HepG2 (cell line): ENCODE results near the gene KIAA0930. TPM values are rescaled to one million over a fixed set of nuclear protein-coding genes. Genes with fewer than 3 reads are reported as not detected.

Experiments used
- ATAC-seq: fragments of 200-7000 bp; cut with Tn5 transposase; 3 replicates; pipeline ENCODE4 v1.9.1; 2020; ENCODE audit warnings: mild to moderate bottlenecking, moderate library complexity
- BruUV-seq: library from RNA; stranded (reverse); fragments of 400-500 nt; replicated peaks from 2 replicates; lab custom pipeline; 2021; lab: Mats Ljungman, UMichigan
- CTCF ChIA-PET: fragments of 300-600 bp; formaldehyde crosslinking; extraction: SDS; loops from one replicate; lab custom pipeline; 2021; ENCODE audit warnings: low total read pairs, inconsistent platforms, low intra/inter-chr PET ratio; lab: Yijun Ruan, JAX
- POLR2A ChIA-PET: fragments of 350-600 bp; sonication (Branson Sonifier 250); formaldehyde crosslinking; loops from one replicate; lab custom pipeline; 2020; ENCODE audit warnings: antibody characterized with exemption, inconsistent platforms; lab: Yijun Ruan, JAX
- DNase-seq: peaks from one replicate; pipeline ENCODE4 v3.0.0-alpha.2; 2015; ENCODE audit warnings: low spot score
- FAIRE-seq: peaks from 3 replicates; lab custom pipeline; 2011; peaks lifted over from hg19 to GRCh38; lab: Jason Lieb, UNC
- H2AFZ ChIP-seq: one replicate; pipeline ENCODE4 v1.6.1; 2011; ENCODE audit warnings: low read length, inconsistent platforms
- H3K27ac ChIP-seq: fragments of 300-600 bp; 3 replicates; pipeline ENCODE4 v1.8.0; 2011; ENCODE audit warnings: mixed run types, mild to moderate bottlenecking, mixed read lengths, low read length, inconsistent platforms; ENCODE audit not compliant: insufficient read depth; ENCODE audit errors: extremely low read length
- H3K27me3 ChIP-seq, 2 experiments: fragments of 200-600 bp in 1 of 2; 2 replicates in 1 of 2; 3 replicates in 1 of 2; pipeline versions ENCODE4 v1.6.0 to v1.8.0; 2011; ENCODE audit warnings: low read length in 2 of 2, mild to moderate bottlenecking in 2 of 2, moderate library complexity in 2 of 2, inconsistent platforms in 1 of 2; ENCODE audit not compliant: insufficient read depth in 2 of 2, control insufficient read depth in 1 of 2
- H3K36me3 ChIP-seq, 2 experiments: fragments of 200-600 bp in 1 of 2; replicated peaks in 1 of 2; 2 replicates in 1 of 2; 3 replicates in 1 of 2; pipeline versions ENCODE4 v1.5.1 to v1.8.0; 2011; ENCODE audit warnings: low read length in 2 of 2, inconsistent platforms in 1 of 2; ENCODE audit not compliant: insufficient read depth in 2 of 2, control insufficient read depth in 1 of 2
- H3K4me1 ChIP-seq: 2 replicates; pipeline ENCODE4 v1.5.1; 2012; ENCODE audit warnings: low read length, inconsistent platforms; ENCODE audit not compliant: insufficient read depth
- H3K4me2 ChIP-seq: 2 replicates; pipeline ENCODE4 v1.6.0; 2011; ENCODE audit warnings: low read depth, low read length, inconsistent platforms
- H3K4me3 ChIP-seq, 3 experiments: fragments of 200-600 bp in 1 of 3; sonication (generic), shearing (Covaris generic) in 1 of 3; replicated peaks in 1 of 3; 2 replicates each; pipeline ENCODE4 v1.5.1; 2011 to 2016; ENCODE audit warnings: low read length in 3 of 3, inconsistent platforms in 2 of 3, low read depth in 2 of 3, mild to moderate bottlenecking in 2 of 3, control low read depth in 1 of 3, mixed read lengths in 1 of 3; ENCODE audit not compliant: insufficient read depth in 1 of 3
- H3K79me2 ChIP-seq: one replicate; pipeline ENCODE4 v1.6.1; 2011; ENCODE audit warnings: low read length, inconsistent platforms; ENCODE audit not compliant: insufficient read depth
- H3K9ac ChIP-seq: 2 replicates; pipeline ENCODE4 v1.6.0; 2011; ENCODE audit warnings: mild to moderate bottlenecking, low read depth, low read length, inconsistent platforms; ENCODE audit not compliant: insufficient read depth
- H3K9me3 ChIP-seq: 2 replicates; pipeline ENCODE4 v1.5.1; 2012; ENCODE audit warnings: mild to moderate bottlenecking, low read length
- H4K20me1 ChIP-seq: 2 replicates; pipeline ENCODE4 v1.6.0; 2011; ENCODE audit warnings: inconsistent platforms, mild to moderate bottlenecking, low read length, moderate library complexity; ENCODE audit not compliant: insufficient read depth
- ATF7 ChIP-seq, 2 experiments: fragments of 450-650 bp in 1 of 2; sonication (generic) in 1 of 2; formaldehyde crosslinking in 1 of 2; IDR thresholded peaks; 2 replicates each; pipeline versions ENCODE4 v1.4.0 to v1.6.1; 2016 to 2020; ENCODE audit warnings: antibody characterized with exemption in 1 of 2, mild to moderate bottlenecking in 1 of 2, missing genetic modification reagents in 1 of 2
- GABPA ChIP-seq, 2 experiments: IDR thresholded peaks; 2 replicates each; pipeline ENCODE4 v1.6.1; 2011 to 2016; ENCODE audit warnings: low read depth in 2 of 2, low read length in 1 of 2, missing biosample characterization in 1 of 2, missing genetic modification characterization in 1 of 2
- MYC ChIP-seq: sonication (generic); formaldehyde crosslinking; IDR thresholded peaks from 2 replicates; pipeline ENCODE4 v1.9.0; 2021; ENCODE audit warnings: missing genetic modification reagents, borderline replicate concordance
- MYPOP ChIP-seq: sonication (generic); formaldehyde crosslinking; IDR thresholded peaks from 2 replicates; pipeline ENCODE4 v1.8.1; 2023; ENCODE audit warnings: mild to moderate bottlenecking, moderate library complexity, missing genetic modification reagents
- RARA ChIP-seq: IDR thresholded peaks from 2 replicates; pipeline ENCODE4 v1.6.1; 2016; ENCODE audit warnings: missing genetic modification reagents, missing compliant biosample characterization
- RELA ChIP-seq: sonication (generic); formaldehyde crosslinking; IDR thresholded peaks from 2 replicates; pipeline ENCODE4 v1.4.0; 2020; ENCODE audit warnings: missing genetic modification reagents
- SAP130 ChIP-seq: IDR thresholded peaks from 2 replicates; pipeline ENCODE4 v1.6.1; 2016; ENCODE audit warnings: low read depth
- ZBTB33 ChIP-seq: sonication (generic); formaldehyde crosslinking; IDR thresholded peaks from 2 replicates; pipeline ENCODE4 v1.4.0; 2020; ENCODE audit warnings: missing genetic modification reagents
- ZNF121 ChIP-seq: sonication (generic); formaldehyde crosslinking; IDR thresholded peaks from 2 replicates; pipeline ENCODE4 v1.5.0; 2020; ENCODE audit warnings: mild to moderate bottlenecking, missing genetic modification reagents
- ZNF333 ChIP-seq: sonication (generic); formaldehyde crosslinking; IDR thresholded peaks from 2 replicates; pipeline ENCODE4 v1.4.0; 2020; ENCODE audit warnings: mild to moderate bottlenecking, missing genetic modification reagents, borderline replicate concordance
- ZNF546 ChIP-seq: sonication (generic); formaldehyde crosslinking; conservative IDR thresholded peaks from 2 replicates; pipeline ENCODE4 v1.8.1; 2023; ENCODE audit warnings: mild to moderate bottlenecking, missing genetic modification reagents
- ZNF784 ChIP-seq: sonication (generic); formaldehyde crosslinking; IDR thresholded peaks from 2 replicates; pipeline ENCODE4 v1.5.1; 2020; ENCODE audit warnings: missing genetic modification reagents, mild to moderate bottlenecking, borderline replicate concordance
- ZSCAN29 ChIP-seq: sonication (generic); formaldehyde crosslinking; conservative IDR thresholded peaks from 2 replicates; pipeline ENCODE4 v1.4.0; 2020; ENCODE audit warnings: mild to moderate bottlenecking, missing genetic modification reagents
- WGBS: methylation state at CpG from one replicate; pipeline ENCODE4 v1.1.6; 2017; ENCODE audit warnings: low lambda C conversion rate; 5-methylcytosine and 5-hydroxymethylcytosine counted together
- in situ Hi-C: cut with HindIII; loops from 2 replicates; pipeline ENCODE4 v1.10.0; 2017; ENCODE audit warnings: low pct_unique_long_range_greater_than_20kb; ENCODE audit not compliant: extremely low pct_ligation_motif_present
- intact Hi-C: fragments of 100-400 bp; cut with micrococcal nuclease; formaldehyde crosslinking; loops from one replicate; pipeline ENCODE4 v1.10.0; 2022; ENCODE audit not compliant: unreplicated experiment
- polyA plus RNA-seq, 8 experiments: library from polyadenylated mRNA; depleted of rRNA in 3 of 8; stranded (reverse) in 7 of 8; unstranded in 1 of 8; fragments of >200 nt; fragmentation: Illumina TruSeq in 4 of 8; extraction: Trizol in 4 of 8; gene quantifications; 2 replicates each; pipeline versions ENCODE4 v1.2.1 to v1.2.3, GENCODE V29; 2011 to 2016; ENCODE audit warnings: low read depth in 4 of 8, missing spikeins in 1 of 8, mixed read lengths in 1 of 8; ENCODE audit not compliant: insufficient read depth in 1 of 8
- total RNA-seq, 5 experiments: library from RNA; depleted of rRNA; stranded (reverse); fragments of >200 nt; fragmentation: Illumina TruSeq; extraction: Trizol; gene quantifications; 2 replicates each; pipeline ENCODE4 v1.2.3, GENCODE V29; 2016; ENCODE audit warnings: low read depth in 1 of 5

The KIAA0930 gene
- total and polyA plus RNA-seq, 2 of the 13 experiments (the other 11 are each of a cell fraction or from before 2014, with no cell fraction given), result 27.0 to 38.2 TPM

GRCh38 chr22:45246060-45246985, 5.6 kb upstream of the KIAA0930 start (continued):
- TF ChIP-seq ZNF784 (CRISPR knock-in tag), result no peak
- no peak for TF ChIP-seq MYPOP (CRISPR knock-in tag)
- no peak for TF ChIP-seq MYC (CRISPR knock-in tag)
- no peak for TF ChIP-seq RELA (CRISPR knock-in tag)
- TF ChIP-seq, all 625 proteins: peak for 145

GRCh38 chr22:45244916-45245315, 4.2 kb upstream of the KIAA0930 start:
- POLR2A ChIA-PET, result interaction anchor here (1.1 to 2.0 kb wide), 3 partner anchors 11 to 85 kb away, joined by 3 to 13 read pairs (median 9); no protein-coding TSS in a partner anchor
- no peaks in the 10 kb centered on the region for H3K9me3 ChIP-seq
- CTCF ChIA-PET, result no interaction called here
- FAIRE-seq, result no peak
- DNase-seq, result no peak
- in situ Hi-C loops (loop anchor here (10.0 kb wide), 1 partner anchor 80 kb away; the partner anchor contains the start of gene NUP50), intact Hi-C loops (no loop called here)
- no peak for ATAC-seq
- no TSS peak for BruUV-seq
- peak overlapping the region; percentile 95 for H3K4me2 ChIP-seq
- H3K79me2 ChIP-seq, result peaks cover 3% of the 10 kb centered on the region
- H3K4me1 ChIP-seq, result peaks cover 84% of the 10 kb centered on the region
- peak overlapping the region; percentile 89 for H3K27ac ChIP-seq
- H3K9ac ChIP-seq, result peak overlapping the region; percentile 70
- H3K4me3 ChIP-seq, result peak overlapping the region; percentile 39 to 58 (median 49)
- H2AFZ ChIP-seq, result peak overlapping the region; percentile 59
- no peaks in the 10 kb centered on the region for H3K36me3 ChIP-seq
- no peaks in the 10 kb centered on the region for H4K20me1 ChIP-seq
- H3K27me3 ChIP-seq, result no peaks in the 10 kb centered on the region
- 41% methylated on average over 3 of the region's 4 CpGs for WGBS
- TF ChIP-seq RARA (CRISPR knock-in tag), result 0 out of 2 replicates have a peak, but pooled peaks have one; percentile 15
- no peak for TF ChIP-seq ZNF333
- TF ChIP-seq ATF7 (IDR thresholded peaks at IDR 0.05), result no peak
- TF ChIP-seq ATF7 (CRISPR knock-in tag; IDR thresholded peaks at IDR 0.05), result no peak
- 0 out of 2 replicates have a peak, but pooled peaks have one; percentile 4 for TF ChIP-seq ZSCAN29
- no peak for TF ChIP-seq ZNF546 (CRISPR knock-in tag)
- no peak for TF ChIP-seq GABPA (IDR thresholded peaks at IDR 0.05; ENCODE audit: low read depth, low read length)
- TF ChIP-seq GABPA (CRISPR knock-in tag; IDR thresholded peaks at IDR 0.05; ENCODE audit: low read depth), result peak; percentile 41; the same call in 1 of the 2 replicates
- no peak for TF ChIP-seq ZBTB33 (CRISPR knock-in tag)
- no peak for TF ChIP-seq ZNF121
- TF ChIP-seq SAP130 (CRISPR knock-in tag), result peak; percentile 23; the same call in 1 of the 2 replicates
